ENCODE measurements around the gene RAB6A. TPM values are rescaled to one million over a fixed set of nuclear protein-coding genes. Genes with fewer than 3 reads are reported as not detected.

The RAB6A gene
- 148 and 153 TPM in 2 replicates for total RNA-seq

DNA sequence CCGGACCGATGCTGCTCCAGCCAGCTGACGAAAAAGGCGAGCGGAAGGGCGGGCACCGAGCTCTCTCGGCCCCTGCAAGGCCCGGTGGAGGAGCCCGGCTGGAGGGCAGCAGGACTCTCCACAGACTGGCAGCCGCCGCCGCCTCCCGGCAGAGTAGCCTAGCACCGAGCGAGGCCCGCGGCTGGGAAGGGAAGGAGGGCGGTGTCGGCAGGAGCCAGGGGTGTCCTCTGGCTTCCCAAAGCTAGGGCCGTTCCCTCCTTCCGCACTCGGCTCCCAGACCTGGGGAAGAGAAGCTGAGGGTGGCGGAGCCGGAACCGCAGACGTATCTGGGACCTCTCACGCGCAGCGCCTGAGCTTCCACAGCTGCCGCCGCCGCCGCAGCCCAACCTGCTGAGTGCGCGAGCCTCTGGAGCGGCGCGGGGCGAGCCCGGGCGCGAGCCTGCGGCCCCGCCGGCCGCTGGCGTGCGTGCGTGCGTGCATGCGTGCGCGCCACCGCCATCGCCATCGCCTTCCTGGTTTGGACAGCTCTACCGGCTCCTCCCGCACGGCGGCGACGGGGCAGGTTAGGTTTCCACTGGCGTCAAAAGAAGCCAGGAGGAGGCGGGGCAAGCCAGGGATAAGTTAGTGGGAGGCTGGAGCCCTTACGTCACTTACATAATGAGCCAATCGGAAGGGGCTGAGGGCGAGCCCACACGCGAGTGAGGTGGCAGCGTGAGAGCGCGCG lies at the start of gene RAB6A:
TSS of gene RAB6A (minus strand) at position 396 of the 724 bp plus-strand sequence. CDS start 439 bp downstream, outside the sequence.

DNA sequence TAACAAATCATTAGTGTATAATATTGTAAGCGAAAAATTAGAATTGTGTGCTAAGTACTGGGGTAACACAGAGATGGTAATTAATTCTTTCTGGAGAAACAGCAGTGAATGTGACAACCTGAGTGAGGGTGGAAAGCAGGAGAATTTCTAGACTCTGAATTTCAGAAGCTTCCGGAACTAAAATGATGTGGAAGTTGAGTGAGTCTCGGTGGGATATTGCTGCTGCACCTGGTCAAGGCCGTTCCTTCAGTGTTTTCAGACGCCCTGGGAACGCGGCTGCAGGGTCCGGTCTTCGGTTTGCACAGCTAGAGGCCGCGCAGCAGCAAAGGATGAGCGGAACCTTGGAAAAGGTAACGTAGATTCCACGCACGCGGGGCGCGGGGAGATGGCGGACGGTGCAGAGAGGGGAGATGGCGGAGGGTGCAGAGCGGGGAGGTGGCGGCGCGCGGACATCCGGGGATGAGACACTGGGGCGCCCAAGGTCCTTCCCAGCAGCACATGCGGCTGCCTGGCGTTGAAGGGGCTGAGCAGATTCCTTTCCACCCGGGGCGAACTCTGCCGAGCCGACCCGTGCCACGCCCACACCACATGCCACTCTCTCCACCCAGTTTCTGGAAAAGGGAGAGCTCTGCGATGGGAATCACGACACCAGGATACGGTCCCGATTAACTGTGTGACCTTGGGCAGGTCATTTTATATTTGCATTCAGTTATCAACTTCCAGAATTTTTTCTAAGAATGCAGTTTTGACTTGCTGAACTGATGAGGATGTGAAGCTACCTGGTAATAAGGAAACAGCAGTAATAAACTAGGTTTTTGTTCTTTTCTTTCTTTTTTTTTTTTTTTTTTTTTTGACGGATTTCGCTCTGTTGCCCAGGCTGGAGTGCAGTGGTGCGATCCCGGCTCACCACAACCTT lies 27.0 kb upstream of the RAB6A start, which contains the start of gene MRPL48:
TSS of gene MRPL48 (plus strand) at position 232 of the 916 bp plus-strand sequence. CDS start at position 330, 98 bp downstream.

DNA sequence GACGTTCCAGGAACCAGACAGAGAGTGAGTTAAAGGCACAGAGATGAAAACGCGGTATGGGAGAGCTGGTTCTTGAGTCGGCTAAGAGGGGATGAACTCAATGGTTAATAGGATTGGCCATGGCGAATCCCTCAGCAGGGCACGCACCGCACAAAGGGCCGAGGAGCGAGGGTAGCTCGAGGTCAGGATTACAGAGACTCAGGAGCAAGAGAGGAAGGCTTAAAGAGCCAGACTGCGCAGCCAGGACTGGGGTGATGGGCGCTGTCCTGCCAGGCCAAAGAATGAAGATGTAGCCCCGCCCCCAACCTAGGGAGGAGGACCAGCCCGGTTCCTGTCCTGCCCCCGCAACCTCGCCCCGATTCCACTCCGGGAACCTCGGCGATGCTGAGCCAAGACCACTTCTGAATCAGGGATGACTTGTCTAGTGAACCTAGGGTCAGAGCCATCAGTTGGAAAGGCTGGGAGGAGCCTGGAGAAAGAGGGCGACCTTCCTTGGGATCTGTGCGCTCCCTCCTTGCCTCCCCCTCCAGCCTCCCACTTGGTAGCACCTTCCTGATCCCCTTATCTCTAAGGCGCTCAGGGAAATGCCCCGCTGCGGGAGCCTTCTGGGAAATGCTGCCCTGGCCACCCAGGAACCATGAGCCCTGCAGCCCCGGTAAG lies 114.8 kb downstream of the RAB6A start, which contains the start of gene PLEKHB1:
TSS of gene PLEKHB1 (plus strand) at position 610 of the 660 bp plus-strand sequence. CDS start at position 638, 28 bp downstream.

Other genes starting within 250 kb of the RAB6A start
- gene FAM168A, start 163.0 kb downstream of the RAB6A start, total RNA-seq: 14.9 and 18.2 TPM in 2 replicates
- gene PLEKHB1, start 114.5 kb downstream of the RAB6A start, total RNA-seq: 0.79 TPM in 1 of 2 replicates, not detected in the other
- gene MRPL48, start 26.8 kb upstream of the RAB6A start, total RNA-seq: 31.8 and 31.9 TPM in 2 replicates
- gene COA4, start 115.8 kb upstream of the RAB6A start, total RNA-seq: 79.5 and 83.9 TPM in 2 replicates
- gene PAAF1, start 115.9 kb upstream of the RAB6A start, total RNA-seq: 8.9 and 9.7 TPM in 2 replicates
- not detected in 2 replicates for gene DNAJB13, start 190.0 kb upstream of the RAB6A start, total RNA-seq
- 0.53 and 2.2 TPM in 2 replicates for gene UCP2, start 221.8 kb upstream of the RAB6A start, total RNA-seq
- gene UCP3, start 248.0 kb upstream of the RAB6A start, total RNA-seq: 0.80 and 1.0 TPM in 2 replicates